Measurements from ENCODE around the gene EIF2A. TPM values are rescaled to one million over a fixed set of nuclear protein-coding genes. Genes with fewer than 3 reads are reported as not detected.

EIF2A gene
- total and polyA plus RNA-seq, 9 of the 15 experiments (the other 6 are each of a cell fraction or from before 2014, with no cell fraction given): 106 to 192 (median 168) TPM

- FAIRE-seq (no peak), ATAC-seq (peak; percentile 22; the same call in 1 of the 3 replicates), DNase-seq (ENCODE audit: extremely low read depth in 1 of 4, low spot score in 3 of 4) (no peak)
- no TSS peak for BruUV-seq (replicated peaks)
- H3K9me3 ChIP-seq (replicated peaks; ENCODE audit: control insufficient read depth, insufficient read depth, low read depth, low read length): no peaks in the 10 kb centered on the region
- no peaks in the 10 kb centered on the region for H3K4me1 ChIP-seq (replicated peaks in 1 of 2; ENCODE audit: control insufficient read depth in 2 of 2, insufficient read depth in 2 of 2, low read length in 2 of 2)
- H2AFZ ChIP-seq (ENCODE audit: low read depth, low read length): 0 out of 2 replicates have a peak overlapping the region, but pooled peaks have one; percentile 19
- intact Hi-C loops (cut with micrococcal nuclease) (no loop called here), in situ Hi-C loops (cut with MboI) (loop anchor here (25.0 kb wide), 1 partner anchor 327 kb away; no protein-coding TSS in a partner anchor)
- no peak overlapping the region for H3K4me3 ChIP-seq
- H3K27me3 ChIP-seq (ENCODE audit: control insufficient read depth in 2 of 2, insufficient read depth in 2 of 2, low read length in 2 of 2): no peaks in the 10 kb centered on the region
- no peaks in the 10 kb centered on the region for H4K20me1 ChIP-seq (replicated peaks; ENCODE audit: control insufficient read depth, insufficient read depth, low read length)
- 36% methylated on average over 4 of the region's 4 CpGs for WGBS (ENCODE audit: insufficient coverage, low coverage, missing lambda C conversion rate)
- no peaks in the 10 kb centered on the region for H3K79me2 ChIP-seq (ENCODE audit: control insufficient read depth, insufficient read depth, low read length)
- no peaks in the 10 kb centered on the region for H3K36me3 ChIP-seq (ENCODE audit: control insufficient read depth, insufficient read depth, low read length)
- H3K4me2 ChIP-seq (ENCODE audit: insufficient read depth, low read length): no peak overlapping the region
- CTCF ChIA-PET (ENCODE audit: low intra/inter-chr PET ratio): no interaction called here
- H3K27ac ChIP-seq (ENCODE audit: extremely low read depth, low read depth, low read length): no peak overlapping the region
- no peaks in the 10 kb centered on the region for H3K9me1 ChIP-seq (ENCODE audit: control insufficient read depth, insufficient read depth, low read length)
- H3K9ac ChIP-seq (ENCODE audit: insufficient read depth in 1 of 2, low read depth in 2 of 2, low read length in 2 of 2): no peak overlapping the region
- POLR2A ChIA-PET: interaction anchor here (0.7 to 2.7 kb wide), 2 partner anchors 10 to 271 kb away, joined by 3 to 10 read pairs; no protein-coding TSS in a partner anchor
- TF ChIP-seq CREB3L1 (IDR thresholded peaks at IDR 0.05; ENCODE audit: borderline replicate concordance, low read depth) (no peak), SLC30A9 (CRISPR knock-in tag; IDR thresholded peaks at IDR 0.05) (no peak), BRF2 (IDR thresholded peaks at IDR 0.05; ENCODE audit: borderline replicate concordance, insufficient read depth, insufficient read length) (no peak), CGGBP1 (CRISPR knock-in tag; IDR thresholded peaks at IDR 0.05) (no peak), HSF4 (CRISPR knock-in tag; IDR thresholded peaks at IDR 0.05; ENCODE audit: borderline replicate concordance) (no peak), CHD1 (IDR thresholded peaks at IDR 0.05; ENCODE audit: low read length) (no peak), MCM2 (IDR thresholded peaks at IDR 0.05; ENCODE audit: low read depth) (no peak), ETS1 (conservative IDR thresholded peaks at IDR 0.05; ENCODE audit: control insufficient read depth, low read depth, low read length) (no peak), HDGF (IDR thresholded peaks at IDR 0.05) (no peak), KLF6 (CRISPR knock-in tag; IDR thresholded peaks at IDR 0.05; ENCODE audit: borderline replicate concordance) (no peak), ZNF277 (CRISPR knock-in tag; IDR thresholded peaks at IDR 0.05; ENCODE audit: borderline replicate concordance) (no peak), DLX4 (CRISPR knock-in tag; IDR thresholded peaks at IDR 0.05) (no peak), LCOR (CRISPR knock-in tag; IDR thresholded peaks at IDR 0.05) (no peak), MAFF (IDR thresholded peaks at IDR 0.05; ENCODE audit: low read length) (no peak), ASH1L (IDR thresholded peaks at IDR 0.05; ENCODE audit: borderline replicate concordance, low read depth, partially characterized antibody) (no peak), TAF9B (IDR thresholded peaks at IDR 0.05; ENCODE audit: partially characterized antibody) (no peak), CC2D1A (IDR thresholded peaks at IDR 0.05) (no peak), SRSF9 (IDR thresholded peaks at IDR 0.05; ENCODE audit: borderline replicate concordance, low read depth, low read length) (no peak)
These were observed 11.4 kb upstream of the EIF2A start for GRCh38 chr3:150535204-150535603.
